RCC 7860 (cell line): ENCODE data around the gene NAP1L1.

Experiments used
- DNase-seq: peaks from one replicate; pipeline ENCODE4 v3.0.0-alpha.2; 2015; ENCODE audit warnings: low spot score
- FAIRE-seq: peaks from 2 replicates; lab custom pipeline; 2012; peaks lifted over from hg19 to GRCh38; lab: Jason Lieb, UNC

NAP1L1 gene

DNA sequence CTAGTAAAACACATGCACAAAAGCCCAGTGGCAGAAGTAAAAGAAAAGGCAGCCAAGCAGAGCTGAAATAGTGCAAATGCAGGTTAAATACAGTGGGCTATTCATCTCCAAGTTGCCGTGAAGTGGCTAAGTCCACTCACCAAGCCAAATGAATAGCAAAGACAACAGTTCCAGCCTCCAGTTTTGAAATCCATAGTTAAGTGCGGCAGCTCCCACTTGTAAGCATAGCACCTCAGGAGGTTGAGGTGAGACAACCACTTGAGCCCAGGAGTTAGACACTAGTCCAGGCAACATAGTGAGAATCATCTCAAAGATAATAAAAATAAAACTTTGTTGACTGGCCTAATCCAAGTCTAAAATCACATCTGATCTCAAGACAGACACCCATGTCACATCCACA is 43.1 kb downstream of the NAP1L1 start:
- FAIRE-seq: no peak
- no peak for DNase-seq

DNA sequence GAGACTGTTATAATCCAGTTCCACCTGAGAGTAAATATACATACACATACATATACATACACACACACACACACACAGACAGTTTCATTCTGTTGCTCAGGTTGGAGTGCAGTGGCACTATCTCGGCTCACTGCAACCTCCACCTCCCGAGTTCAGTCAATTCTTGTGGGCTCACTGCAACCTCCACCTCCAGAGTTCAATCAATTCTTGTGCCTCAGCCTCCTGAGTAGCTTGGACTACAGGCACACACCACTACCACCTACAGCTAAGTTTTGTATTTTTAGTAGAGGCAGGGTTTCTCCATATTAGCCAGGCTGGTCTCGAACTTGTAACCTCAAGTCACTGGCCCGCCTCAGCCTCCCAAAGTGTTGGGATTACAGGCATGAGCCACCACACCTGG is 44.0 kb downstream of the NAP1L1 start:
- no peak for FAIRE-seq

DNA sequence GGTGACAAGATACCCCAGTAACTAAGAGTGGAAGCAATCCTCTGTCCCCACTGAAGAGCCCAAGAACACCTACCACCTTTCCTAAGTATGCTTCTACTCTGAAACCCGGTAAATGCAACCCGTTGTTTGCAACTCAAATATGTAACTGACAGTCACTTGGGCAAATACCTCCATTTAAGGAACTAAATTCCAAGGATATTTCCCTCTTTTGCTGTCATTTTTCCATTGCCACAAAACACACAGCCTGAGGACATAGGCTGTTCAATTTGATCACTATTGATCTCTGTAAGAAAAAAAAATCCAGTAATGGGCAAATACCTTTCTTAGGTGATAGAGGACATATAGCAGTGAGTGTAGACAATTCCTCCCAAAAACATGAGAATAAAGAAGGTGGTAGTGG is 46.3 kb downstream of the NAP1L1 start:
- DNase-seq (no peak), FAIRE-seq (no peak)

More for the DNA sequence above, 44.0 kb downstream of the NAP1L1 start:
- no peak for DNase-seq

DNA sequence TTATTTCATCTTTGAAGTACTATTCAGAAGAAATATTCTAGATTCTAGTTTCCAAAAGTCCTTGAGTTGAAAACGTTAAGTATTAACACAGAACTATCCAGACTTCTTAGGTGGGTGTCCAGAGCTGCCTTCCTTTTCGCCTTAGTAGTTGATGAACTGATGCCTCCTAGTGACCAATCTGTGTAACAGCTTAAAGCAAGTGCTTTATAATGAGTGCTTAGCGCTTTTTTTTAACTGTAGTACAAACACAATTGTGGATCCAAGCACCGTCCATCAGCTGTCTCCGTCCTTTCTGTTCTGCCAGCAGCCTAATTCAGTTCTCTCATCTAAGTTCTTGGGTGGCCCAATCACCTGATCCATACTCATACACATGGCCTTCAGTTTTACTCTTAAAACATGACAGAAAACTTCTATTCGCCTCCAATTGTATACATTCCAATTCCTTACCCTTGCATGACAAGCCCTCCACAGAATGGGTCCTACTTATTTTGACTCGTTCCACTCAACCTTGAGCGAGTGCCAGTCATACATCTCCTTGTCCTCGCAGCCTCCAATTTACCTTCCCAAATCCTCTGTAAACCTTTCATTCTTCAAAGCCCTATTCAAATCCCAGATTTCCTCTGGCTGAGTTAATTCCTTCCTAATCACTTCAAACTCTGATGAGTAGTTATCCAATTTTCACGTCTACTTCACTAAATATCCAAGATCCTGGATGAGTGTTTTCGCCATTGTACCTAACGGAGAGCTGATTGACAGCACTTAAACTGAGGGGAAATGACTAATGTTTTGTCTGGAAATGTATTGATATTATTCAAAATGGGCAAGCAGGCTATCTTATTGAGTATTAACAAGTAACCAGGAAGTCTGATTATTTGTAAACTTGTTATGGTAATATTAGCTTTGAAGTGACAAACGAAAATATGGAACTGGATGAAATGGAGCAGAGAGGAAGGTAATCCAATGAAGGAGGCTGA is 47.1 kb downstream of the NAP1L1 start:
- DNase-seq (peak; percentile 69), FAIRE-seq (peak; percentile 38)

DNA sequence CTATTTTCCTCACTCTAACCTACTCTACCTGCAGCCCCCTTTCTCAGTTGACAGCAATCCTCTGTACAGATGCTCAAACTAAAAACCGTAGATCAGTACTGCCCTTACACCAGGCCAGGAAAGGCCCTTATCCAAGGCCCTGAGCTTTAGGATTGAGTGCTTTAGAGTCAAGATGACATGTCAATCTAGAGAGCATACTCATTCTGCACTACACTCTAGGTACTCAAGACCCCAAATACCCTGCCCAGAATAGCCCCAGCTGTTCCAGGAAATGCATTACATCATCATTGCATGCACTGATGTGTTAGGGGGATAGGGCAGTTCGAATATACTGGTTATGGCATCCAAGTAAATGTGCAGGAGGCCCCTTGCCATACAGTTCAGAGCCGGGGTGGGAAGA is 49.4 kb downstream of the NAP1L1 start:
- FAIRE-seq: no peak
- DNase-seq: no peak

DNA sequence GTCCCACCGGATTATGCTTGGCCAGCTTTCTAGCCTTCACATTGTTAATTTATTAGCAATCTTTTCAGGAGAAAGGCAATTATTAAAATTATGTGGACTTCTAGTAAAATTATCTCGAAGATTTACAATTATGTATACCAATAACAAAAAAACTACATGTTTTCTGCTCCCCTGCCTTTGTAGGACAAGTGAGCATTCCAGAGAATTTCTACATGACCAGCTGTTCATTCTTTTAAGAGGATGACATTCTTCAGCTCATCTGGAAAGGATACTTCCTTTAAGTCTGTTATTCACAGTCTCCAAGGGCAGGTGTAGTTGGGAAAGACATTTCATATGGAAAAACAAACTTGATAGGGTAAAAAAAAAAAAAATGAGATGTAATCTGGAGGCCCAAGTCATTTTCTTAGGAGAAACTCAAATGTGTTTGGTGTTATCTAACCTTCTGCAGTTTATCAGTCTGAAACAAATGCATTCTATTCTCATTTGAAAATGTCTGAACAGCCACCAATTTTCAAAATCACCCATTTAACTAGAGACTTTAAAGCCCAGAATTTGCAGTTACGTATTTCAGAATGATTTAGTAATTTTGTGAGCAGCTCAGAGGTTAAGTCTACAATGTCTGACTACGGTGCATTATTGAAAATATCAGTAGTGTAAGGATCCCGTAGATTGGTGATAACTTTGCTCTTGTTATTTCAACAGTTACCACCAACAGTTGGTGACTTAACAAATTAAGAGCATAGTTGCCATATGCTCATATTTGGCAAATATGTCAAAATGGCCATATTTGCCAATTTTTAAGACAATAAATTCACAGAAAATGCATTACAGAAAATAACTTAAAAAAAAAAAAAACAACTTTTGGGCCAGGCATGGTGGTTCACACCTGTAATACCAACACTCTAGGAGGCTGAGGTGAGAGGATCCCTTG is 51.1 kb downstream of the NAP1L1 start:
- FAIRE-seq (no peak), DNase-seq (no peak)

DNA sequence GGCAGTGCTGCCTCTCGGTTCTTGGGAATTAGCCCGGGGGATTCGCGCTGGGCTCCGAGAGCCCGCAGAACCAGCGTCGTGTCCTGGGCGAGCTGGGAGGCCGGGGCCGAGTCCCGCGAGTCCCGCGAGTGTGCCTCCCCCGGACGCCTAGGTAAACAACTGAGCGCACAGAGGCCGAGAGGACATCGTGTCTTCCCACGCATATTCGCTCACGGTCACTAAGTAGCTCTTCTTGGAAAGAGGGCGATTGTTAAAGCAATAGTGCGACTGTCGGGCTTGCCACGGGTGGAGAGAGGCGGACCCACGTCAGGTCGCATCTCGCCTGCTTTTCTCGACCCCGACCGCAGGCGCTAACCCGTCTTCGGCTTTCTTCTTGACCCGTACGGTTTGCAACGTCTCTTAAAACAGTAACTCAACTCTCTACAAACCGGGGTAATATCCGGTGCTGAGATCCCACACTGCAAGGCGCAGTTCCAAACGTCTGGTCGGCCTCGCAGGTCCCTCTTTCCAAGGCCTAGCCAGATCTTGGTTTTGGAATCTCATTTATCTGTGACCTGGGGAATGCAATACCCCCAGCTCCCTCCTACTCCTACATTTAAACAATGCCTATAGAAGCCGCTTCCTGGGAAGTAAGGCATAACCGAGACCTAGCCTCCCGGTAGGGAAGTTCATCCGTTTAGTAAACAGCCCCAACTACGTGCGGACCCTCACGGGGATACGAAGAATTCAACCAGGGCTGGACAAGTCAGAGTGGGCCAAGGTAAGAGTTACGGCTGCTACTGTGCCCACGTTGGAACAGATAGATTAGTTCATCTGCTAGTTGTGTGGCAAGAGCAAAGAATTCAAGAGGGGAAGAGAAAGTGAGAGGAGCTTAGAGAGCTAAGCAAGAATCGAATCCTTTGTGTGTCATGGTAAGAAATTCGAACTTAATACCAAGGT is 52.2 kb downstream of the NAP1L1 start:
- FAIRE-seq (no peak), DNase-seq (peak; percentile 60)

DNA sequence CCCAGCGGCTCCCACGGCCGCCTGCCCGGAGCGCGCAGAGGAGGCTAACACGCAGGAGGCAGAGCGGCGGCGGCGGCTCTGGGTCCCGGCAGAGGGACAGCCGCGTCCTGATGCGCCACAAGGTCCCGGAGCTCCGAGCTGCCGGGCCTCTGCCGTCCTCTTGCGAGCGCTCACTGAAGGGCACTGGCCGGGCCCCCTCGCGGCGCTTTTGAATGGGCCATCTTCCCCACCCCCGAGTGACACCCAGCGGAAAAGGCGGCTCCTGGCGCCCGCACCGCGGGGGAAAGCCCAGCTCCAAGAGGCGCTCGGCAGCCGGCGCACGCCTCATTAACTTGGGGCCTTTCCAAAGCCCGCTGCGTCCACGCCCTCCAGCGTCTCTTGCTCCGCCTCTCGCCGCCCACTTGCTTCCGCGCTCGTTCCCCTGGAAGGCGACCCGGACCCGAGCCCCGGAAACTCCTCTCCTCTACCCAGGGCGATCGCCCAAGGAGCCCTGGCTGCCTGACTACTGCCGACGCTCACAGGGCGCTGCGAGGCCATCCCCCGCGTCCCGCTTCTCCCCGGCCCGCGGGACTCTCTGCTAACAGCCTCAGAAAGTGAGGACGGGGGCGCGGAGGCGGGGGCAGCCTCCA is 53.0 kb downstream of the NAP1L1 start, which contains the start of gene PHLDA1:
Gene PHLDA1 (minus strand): TSS at position 363 of the 629 bp plus-strand sequence.
- DNase-seq: peak; percentile 92

DNA sequence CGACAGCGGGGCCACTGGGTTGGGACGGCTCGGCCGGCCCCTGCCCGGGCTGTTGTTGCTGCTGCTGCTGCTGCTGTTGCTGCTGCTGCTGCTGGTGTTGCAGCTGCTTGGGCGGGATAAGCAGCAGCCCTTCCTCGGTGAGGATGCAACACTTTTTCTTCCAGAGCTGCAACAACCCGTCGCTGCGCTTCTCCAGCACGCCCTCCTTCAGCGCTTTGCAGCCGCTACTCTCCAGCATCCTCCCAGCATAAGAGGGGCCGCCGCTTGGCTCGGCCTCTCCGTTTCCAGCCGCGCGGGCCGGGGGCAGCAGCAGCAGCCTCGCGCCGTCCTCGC is 53.4 kb downstream of the NAP1L1 start:
- DNase-seq: no peak
- no peak for FAIRE-seq

More for the DNA sequence above, 53.0 kb downstream of the NAP1L1 start, which contains the start of gene PHLDA1:
- peak; percentile 75 for FAIRE-seq

DNA sequence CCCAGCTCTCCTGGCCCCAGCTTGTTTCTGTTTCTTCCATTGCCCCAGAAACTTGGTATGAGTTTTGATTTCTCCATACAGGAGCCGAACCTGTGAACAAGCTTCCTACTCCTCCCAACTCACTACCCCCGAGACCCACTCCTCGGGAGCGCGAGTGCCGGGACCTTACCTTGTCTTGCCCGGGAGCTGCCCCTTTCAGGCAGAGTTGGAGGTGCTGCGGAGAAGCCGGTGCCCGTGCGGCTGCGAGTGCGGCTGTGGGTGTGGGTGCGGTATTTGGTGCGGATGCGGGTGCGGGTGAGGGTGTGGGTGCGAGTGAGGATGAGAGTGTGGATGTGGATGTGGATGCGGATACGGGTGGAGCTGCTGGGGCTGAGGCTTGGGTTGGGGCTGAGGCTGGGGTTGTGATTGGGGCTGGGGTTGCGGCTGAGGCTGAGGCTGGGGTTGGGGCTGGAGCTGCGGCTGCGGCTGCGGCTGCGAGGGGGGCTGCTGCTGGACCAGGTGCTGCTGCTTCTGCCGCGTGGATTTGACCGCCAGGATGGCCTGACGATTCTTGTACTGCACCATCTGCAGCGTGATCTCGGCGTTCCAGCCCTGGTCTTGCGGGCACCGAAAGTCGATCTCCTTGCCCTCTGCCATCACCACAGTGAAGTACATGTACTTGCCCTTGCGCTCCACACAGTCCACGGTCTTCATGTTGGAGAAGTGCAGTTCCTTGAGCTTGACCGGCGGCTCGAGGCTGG is 54.0 kb downstream of the NAP1L1 start:
- DNase-seq (peak; percentile 28), FAIRE-seq (no peak)

DNA sequence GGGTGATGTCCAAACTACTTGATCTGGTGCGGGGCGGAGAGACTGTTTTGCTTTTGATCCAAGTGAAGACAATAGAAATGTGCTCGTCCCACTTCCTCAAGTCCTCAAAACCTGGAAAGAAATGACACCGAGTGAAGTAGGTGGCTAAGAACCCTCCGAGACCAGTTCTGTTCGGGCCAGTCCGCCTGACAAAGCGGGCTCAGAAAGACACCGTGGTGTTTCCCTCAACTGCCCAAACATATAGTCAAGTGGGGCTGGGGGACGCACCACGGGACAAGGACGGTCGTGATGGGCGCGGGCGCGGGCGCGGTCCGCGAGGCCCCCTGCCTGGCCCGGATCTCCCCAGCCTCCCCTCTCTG is 54.5 kb downstream of the NAP1L1 start:
- DNase-seq (peak; percentile 49), FAIRE-seq (no peak)

DNA sequence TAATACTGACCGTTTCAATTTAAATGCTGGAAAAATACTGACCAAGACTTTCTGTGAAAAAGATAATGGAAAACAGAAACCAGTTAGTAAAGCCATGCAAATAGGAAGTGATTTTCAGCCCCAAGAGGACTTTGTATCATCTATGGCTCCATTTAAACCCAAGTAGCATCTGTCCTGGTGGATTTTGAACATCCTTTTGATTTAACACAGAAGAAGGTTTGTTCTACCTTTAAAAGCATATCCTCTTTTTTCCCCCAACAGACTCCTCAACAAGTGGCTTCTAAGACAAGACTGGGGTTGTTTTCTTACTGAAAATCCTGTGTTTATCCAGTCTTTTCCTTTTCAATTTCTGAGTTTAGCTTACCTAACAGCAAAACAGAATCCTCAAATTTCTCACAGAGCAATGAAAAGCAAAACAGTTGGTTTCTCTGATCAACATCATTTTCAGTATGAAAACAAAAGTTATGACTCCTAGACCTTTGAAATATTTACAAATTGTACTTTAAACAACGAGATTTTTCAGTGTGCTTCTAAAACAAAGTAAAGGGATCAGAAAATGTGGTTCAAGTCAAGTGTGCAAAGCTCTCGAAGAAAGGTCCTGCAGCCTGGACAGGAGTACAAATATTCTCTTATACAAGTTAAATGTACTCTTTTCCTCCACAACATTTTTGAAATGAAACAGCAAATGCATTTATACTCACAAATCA is 55.8 kb downstream of the NAP1L1 start:
- FAIRE-seq: no peak

DNA sequence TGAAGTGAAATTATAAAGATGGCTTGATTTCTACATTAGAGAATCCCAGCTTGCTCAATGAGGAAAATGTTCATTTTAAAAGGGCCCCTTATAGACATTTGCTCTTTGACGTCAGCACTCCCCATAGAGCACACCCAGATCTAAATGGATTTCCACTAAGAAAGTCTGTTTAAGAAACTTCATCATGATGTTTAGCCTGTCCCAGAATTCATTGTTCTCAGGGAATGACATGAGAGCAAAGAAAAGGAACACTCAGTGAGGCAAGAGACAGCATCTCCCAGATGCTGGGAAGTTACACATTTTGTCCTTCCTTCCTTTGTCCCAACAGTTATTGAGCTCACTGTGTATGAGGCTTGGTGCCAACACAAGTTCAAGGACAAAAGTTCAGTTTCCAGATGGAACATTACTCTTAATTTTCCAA is 57.8 kb downstream of the NAP1L1 start:
- FAIRE-seq (no peak), DNase-seq (no peak)

More for the DNA sequence above, 55.8 kb downstream of the NAP1L1 start:
- no peak for DNase-seq

DNA sequence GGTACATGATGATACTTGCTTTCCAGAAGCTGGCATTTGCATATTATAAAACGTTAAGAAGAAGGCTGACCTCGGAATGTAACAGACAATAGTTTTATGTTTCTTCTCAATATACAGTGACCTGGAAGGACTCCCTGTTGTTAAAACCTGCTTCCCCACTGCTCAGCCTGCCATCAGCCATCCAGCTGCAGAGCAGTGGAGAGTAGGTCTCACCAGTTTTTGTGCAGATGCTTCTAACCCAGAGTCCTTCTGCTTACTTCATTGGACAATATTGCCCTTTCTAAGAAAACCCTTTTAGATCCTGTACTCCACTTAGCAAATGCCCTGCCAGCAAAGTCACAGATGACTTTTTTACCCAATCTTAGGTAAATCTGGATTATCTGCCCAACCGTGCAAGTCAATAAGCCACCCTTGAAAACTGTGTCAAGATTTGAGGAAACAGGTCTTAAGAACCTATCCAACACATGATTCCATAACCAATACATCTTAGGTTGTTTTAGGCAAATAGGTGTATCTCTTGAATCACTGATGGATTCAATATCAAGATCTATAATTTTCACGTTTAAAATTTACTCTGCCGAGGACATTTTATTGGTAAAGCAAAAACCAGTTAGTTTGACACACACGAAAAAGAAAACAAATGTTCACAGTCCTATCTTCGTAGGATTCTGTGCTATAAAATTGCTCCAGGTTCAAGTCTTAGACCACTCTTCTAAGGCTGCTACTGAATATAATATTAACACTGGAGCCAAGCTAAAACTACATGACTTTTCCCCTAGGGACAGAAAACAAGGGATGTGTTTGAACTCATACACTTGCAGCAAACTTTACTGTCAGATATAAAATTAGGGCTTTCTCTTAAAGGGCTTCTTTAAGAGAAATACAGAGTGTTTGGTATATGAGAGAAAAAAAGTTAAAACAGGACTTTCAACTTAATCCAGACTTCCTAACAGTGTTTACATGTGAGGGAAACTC is 58.6 kb downstream of the NAP1L1 start:
- FAIRE-seq (no peak), DNase-seq (no peak)

DNA sequence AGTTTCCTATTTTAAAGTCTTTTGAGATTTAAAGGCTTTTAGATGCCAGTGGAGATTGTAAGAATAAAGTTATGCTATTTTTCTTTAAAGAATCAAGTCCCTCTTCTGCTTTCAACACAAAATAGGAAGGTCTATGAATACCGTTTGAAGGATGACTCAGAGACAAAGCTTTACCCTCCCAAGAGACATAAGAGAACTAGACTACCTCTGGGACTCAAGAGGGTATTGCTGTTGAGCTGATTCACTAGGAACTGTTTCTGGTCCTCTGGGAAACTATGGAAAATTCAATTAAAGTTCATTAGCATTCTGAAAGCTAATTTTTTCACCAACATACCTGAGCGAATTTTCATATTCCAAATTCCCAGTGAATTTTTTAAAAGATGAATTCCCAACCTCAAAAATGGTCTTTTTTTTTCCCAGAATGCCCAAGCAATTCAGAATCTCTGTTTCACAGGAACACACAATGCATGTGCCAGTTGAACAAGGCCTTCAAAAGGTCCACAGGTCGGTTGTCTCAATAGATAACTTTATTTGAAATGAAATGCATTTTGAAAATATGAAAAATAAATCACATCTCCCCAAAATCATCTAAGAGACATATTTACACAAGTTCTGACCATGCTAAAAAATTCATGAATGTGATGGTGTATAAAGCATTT is 59.4 kb downstream of the NAP1L1 start:
- DNase-seq (peak; percentile 57), FAIRE-seq (peak; percentile 57)

DNA sequence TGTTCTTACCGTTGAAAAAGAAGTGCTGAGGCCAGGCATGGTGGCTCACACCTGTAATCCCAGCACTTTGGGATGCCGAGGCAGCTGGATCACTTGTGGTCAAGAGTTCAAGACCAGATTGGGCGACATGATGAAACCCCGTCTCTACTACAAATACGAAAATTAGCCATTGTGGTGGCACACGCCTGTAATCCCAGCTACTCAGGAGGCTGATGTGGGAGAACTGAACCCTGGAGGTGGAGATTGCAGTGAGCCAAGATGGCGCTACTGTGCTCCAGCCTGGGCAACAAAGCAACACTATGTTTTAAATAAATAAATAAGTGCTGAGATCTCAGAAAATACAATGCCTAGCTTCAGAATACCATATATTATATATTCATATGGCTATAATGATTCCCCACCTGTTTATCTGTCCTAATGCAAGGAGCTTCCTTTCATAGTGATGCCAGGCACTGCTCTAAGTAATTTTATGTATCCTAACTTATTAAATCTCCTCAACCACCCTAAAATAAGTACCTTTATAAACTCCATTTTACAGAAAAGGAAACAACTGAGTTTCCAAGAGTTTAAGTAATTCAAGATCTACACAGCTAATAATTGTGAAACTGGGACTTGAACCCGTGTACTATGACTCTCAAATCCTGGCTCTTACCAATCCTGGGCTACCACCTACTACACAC is 60.2 kb downstream of the NAP1L1 start:
- DNase-seq: no peak
- FAIRE-seq: no peak
